ENCODE results near the gene TRMT13.
A peak's percentile ranks its signal among the peaks of the same experiment; 100 is the strongest.

The TRMT13 gene, protein sequence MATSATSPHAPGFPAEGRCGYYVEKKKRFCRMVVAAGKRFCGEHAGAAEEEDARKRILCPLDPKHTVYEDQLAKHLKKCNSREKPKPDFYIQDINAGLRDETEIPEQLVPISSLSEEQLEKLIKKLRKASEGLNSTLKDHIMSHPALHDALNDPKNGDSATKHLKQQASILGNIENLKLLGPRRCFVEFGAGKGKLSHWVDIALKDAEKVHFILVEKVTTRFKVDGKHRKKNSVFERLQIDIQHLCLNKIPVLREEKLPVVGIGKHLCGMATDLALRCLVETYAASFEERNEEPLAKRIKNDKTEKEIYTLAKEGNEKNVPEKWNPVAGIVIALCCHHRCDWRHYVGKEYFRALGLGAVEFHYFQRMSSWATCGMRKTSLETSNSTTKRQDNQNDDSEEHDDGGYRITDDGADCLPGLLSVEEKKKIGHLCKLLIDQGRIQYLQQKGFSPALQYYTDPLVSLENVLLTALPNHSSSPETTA

DNA sequence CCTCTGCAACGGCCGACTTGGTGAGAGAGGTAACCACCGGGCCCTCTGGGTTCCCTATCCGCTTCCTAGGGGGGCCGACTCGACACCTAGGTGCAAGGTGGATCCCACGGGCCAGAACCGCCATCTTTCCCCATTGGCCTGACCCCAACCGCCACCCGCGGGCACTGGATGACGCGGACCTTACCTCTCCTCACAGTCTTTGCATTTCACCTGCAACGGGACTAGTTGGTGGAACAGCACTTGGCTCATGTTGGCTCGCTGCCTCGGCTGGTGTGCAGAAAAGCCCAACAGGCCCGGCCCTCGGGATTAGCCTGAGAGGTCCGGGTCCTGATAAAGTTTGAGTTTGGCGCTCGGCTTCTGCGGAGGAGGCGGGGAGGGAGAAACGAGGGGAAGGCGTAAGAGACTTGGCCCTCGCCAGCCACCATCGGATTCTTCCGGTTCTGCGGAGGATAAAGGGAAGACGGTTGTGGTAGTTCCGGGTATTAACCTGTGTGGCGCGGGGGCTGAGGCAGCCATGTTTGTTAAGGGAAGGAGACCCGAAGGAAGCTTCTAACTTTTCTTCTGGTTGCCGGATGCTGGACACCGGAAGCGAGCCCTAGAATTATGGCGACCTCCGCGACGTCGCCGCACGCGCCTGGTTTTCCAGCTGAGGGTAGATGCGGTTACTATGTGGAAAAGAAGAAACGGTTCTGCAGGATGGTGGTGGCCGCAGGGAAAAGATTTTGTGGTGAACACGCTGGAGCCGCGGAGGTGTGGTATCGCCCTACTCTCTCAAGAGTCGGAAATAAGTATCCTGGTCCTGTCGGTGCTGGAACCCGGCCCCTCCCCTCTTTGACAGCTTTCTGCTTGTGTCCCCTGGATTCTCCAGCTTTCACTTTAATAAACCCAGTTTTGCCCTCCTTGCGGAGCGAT is at the start of gene TRMT13, which contains the start of gene SASS6:
TRMT13 (plus strand) TSS at position 598 of the 912 bp plus-strand sequence; CDS start at position 604, 6 bp downstream.
SASS6 (minus strand) TSS at position 365 of the 912 bp plus-strand sequence; CDS start at position 249, 116 bp downstream.
- no peak for TF ChIP-seq CTCF (IDR thresholded peaks at IDR 0.05)
- no peak for TF ChIP-seq ZFX (IDR thresholded peaks at IDR 0.05; ENCODE audit: borderline replicate concordance)

GRCh38 chr1:100087396-100087795 is 45.6 kb upstream of the TRMT13 start:
- TF ChIP-seq ZFX (IDR thresholded peaks at IDR 0.05; ENCODE audit: borderline replicate concordance) (no peak), CTCF (IDR thresholded peaks at IDR 0.05) (no peak)
- H3K27ac ChIP-seq = no peak overlapping the region

More for the DNA sequence above, at the start of gene TRMT13, which contains the start of gene SASS6:
- peak within 1 kb of the TSS; percentile 89 for H3K27ac ChIP-seq

GRCh38 chr1:100089082-100089481 is 43.9 kb upstream of the TRMT13 start:
- TF ChIP-seq ZFX (IDR thresholded peaks at IDR 0.05; ENCODE audit: borderline replicate concordance) (no peak), CTCF (IDR thresholded peaks at IDR 0.05) (no peak)

DNA sequence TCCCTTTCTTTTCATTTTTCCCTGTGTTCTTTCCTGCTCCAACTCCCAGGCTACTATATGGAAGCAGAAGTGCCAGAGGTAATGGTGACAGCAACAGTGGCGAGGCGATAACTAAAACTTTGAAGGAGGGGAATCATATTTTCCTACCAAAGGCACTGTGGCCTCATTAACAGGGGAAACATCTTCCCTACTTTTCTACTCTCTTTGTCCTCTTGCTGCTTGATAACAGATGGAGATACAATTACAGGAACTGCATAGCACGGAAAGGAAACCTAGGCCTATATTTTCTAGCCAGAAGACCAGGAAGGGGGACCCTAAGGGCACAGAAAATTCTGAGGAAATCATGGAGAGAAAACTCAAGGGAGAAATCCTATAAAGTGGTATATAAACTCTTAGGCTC is 42.5 kb upstream of the TRMT13 start:
- no peak overlapping the region for H3K27ac ChIP-seq
- TF ChIP-seq ZFX (IDR thresholded peaks at IDR 0.05; ENCODE audit: borderline replicate concordance) (no peak), CTCF (IDR thresholded peaks at IDR 0.05) (no peak)

More at GRCh38 chr1:100089082-100089481, 43.9 kb upstream of the TRMT13 start:
- H3K27ac ChIP-seq = no peak overlapping the region

GRCh38 chr1:100100202-100100601 is 32.8 kb upstream of the TRMT13 start:
- no peak for TF ChIP-seq ZFX (IDR thresholded peaks at IDR 0.05; ENCODE audit: borderline replicate concordance)
- TF ChIP-seq CTCF (IDR thresholded peaks at IDR 0.05) = no peak

DNA sequence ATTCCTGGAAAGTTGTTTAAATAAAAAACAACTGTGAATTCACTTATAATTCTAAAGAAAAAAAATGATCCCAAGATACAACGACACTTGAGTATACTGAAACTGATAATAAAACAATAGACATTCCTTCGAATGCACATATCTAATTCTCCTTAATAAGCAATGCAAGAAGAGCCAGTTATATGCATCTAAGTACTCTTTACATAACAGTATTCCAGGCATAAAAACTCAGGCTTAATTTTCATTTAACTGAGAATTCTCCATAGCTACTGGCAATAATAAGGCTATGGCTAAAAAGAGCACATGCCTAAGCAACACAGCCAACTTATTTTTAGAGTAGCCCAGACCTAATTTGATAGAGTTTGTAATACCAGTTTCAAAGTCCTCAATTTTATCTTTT is 31.4 kb upstream of the TRMT13 start:
- no peak for TF ChIP-seq CTCF (IDR thresholded peaks at IDR 0.05)
- no peak for TF ChIP-seq ZFX (IDR thresholded peaks at IDR 0.05; ENCODE audit: borderline replicate concordance)
- no peak overlapping the region for H3K27ac ChIP-seq

More at GRCh38 chr1:100100202-100100601, 32.8 kb upstream of the TRMT13 start:
- H3K27ac ChIP-seq = no peak overlapping the region
